CD4-positive, alpha-beta T cell (primary cell): Measurements from ENCODE around the gene GABARAP. TPM values are rescaled to one million over a fixed set of nuclear protein-coding genes. Genes with fewer than 3 reads are reported as not detected.

Experiments used
- ATAC-seq: fragments of 200-7000 bp; cut with Tn5 transposase; one replicate; pipeline ENCODE4 v1.10.0; 2022; ENCODE audit warnings: mild to moderate bottlenecking; ENCODE audit not compliant: poor library complexity
- CTCF ChIA-PET: fragments of 350-600 bp; sonication (Branson Sonifier 250); formaldehyde crosslinking; loops from one replicate; lab custom pipeline; 2021; ENCODE audit warnings: antibody characterized with exemption, inconsistent platforms; lab: Charles Lee
- POLR2A ChIA-PET: fragments of 350-600 bp; sonication (Branson Sonifier 250); formaldehyde crosslinking; loops from one replicate; lab custom pipeline; 2021; ENCODE audit warnings: antibody characterized with exemption, inconsistent platforms; lab: Charles Lee
- DNase-seq, 14 experiments: peaks; one replicate each; pipeline ENCODE4 v3.0.0-alpha.2; 2013 to 2020; ENCODE audit warnings: mixed read lengths in 2 of 14
- H3K27ac ChIP-seq, 2 donors: one replicate each; pipeline versions ENCODE4 v1.5.1 to v1.7.0; 2013; ENCODE audit warnings: low read length in 2 of 2, low read depth in 1 of 2, mild to moderate bottlenecking in 1 of 2
- H3K27me3 ChIP-seq, 2 experiments: 1 replicate in 1 of 2; 2 replicates in 1 of 2; pipeline versions ENCODE4 v1.6.1 to v1.7.0; 2013; ENCODE audit warnings: low read length in 2 of 2, control low read depth in 1 of 2, mild to moderate bottlenecking in 1 of 2, moderate library complexity in 1 of 2; ENCODE audit not compliant: insufficient read depth in 2 of 2, control insufficient read depth in 1 of 2
- H3K36me3 ChIP-seq: one replicate; pipeline ENCODE4 v1.6.1; 2013; ENCODE audit warnings: low read length, control low read depth; ENCODE audit not compliant: insufficient read depth
- H3K4me1 ChIP-seq: one replicate; pipeline ENCODE4 v1.6.1; 2013; ENCODE audit warnings: low read length, control low read depth; ENCODE audit not compliant: insufficient read depth
- H3K4me3 ChIP-seq: one replicate; pipeline ENCODE4 v1.5.1; 2013; ENCODE audit warnings: mild to moderate bottlenecking, low read length, moderate library complexity
- H3K9me3 ChIP-seq, 2 experiments: 1 replicate in 1 of 2; 2 replicates in 1 of 2; pipeline versions ENCODE4 v1.6.1 to v1.7.0; 2013; ENCODE audit warnings: low read length in 2 of 2, mild to moderate bottlenecking in 2 of 2, control low read depth in 1 of 2, moderate library complexity in 1 of 2; ENCODE audit not compliant: control insufficient read depth in 1 of 2, insufficient read depth in 1 of 2
- H3K27ac Mint-ChIP-seq: one replicate; pipeline ENCODE4 v1.8.0; 2020; ENCODE audit warnings: mixed read lengths
- H3K27me3 Mint-ChIP-seq: one replicate; pipeline ENCODE4 v1.8.0; 2021; ENCODE audit warnings: mixed read lengths
- H3K36me3 Mint-ChIP-seq: one replicate; pipeline ENCODE4 v1.8.0; 2021; ENCODE audit warnings: low read depth, mixed read lengths
- H3K4me1 Mint-ChIP-seq: one replicate; pipeline ENCODE4 v1.8.0; 2021; ENCODE audit warnings: low read depth, mixed read lengths
- H3K4me3 Mint-ChIP-seq: one replicate; pipeline ENCODE4 v1.8.0; 2020; ENCODE audit warnings: mild to moderate bottlenecking, mixed read lengths
- H3K9me3 Mint-ChIP-seq: one replicate; pipeline ENCODE4 v1.8.0; 2020; ENCODE audit warnings: mixed read lengths
- intact Hi-C, 2 experiments: fragments of 100-400 bp; cut with DNase I in 1 of 2; cut with micrococcal nuclease in 1 of 2; formaldehyde crosslinking; loops; one replicate each; pipeline versions ENCODE4 v1.15.1 to v1.9.0; 2023 to 2025; cut with DNase I, micrococcal nuclease
- total RNA-seq, 174 experiments: library from RNA in 2 of 174; stranded (reverse) in 2 of 174; gene quantifications; one replicate each; pipeline ENCODE4 v1.2.3 and lab custom pipeline; 2021 to 2026
- TF ChIP-seq, protein P1 (sequence below): fragments of 200-600 bp; IDR thresholded peaks from one replicate; pipeline ENCODE4 v1.8.0; 2022; ENCODE audit warnings: antibody characterized with exemption, mild to moderate bottlenecking

GABARAP gene
- total RNA-seq, 2 experiments from 2014 or later: 182 to 195 TPM

DNA sequence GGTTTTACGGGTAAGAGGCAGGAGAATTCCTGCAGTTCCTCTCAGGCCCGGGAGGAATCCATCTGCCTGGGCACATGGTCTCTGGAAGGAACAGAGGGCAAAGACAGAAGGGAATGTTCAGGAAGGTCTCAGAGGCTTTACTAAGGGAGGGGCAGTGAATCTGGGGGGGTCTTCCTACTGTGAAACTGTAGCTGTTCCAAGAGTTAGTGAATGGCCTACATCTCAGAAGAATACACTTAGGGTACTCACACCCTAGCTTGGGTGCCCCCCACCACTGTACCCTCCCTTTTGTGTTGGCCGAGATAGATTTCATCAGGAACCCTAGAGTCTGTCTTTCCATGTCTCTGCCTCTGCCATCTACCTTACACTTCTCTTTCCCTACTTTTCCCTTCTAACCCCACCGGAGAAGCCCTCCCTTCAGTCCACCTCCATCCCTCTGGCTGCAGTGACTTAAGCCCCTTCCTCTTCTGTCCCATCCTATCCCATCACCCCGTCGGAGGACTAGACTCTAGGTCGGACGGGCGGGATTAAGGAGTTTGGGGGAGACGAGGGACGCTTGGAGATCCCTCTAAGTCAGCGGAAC, 22.9 kb downstream of the GABARAP start:
- TF ChIP-seq, protein P1, sequence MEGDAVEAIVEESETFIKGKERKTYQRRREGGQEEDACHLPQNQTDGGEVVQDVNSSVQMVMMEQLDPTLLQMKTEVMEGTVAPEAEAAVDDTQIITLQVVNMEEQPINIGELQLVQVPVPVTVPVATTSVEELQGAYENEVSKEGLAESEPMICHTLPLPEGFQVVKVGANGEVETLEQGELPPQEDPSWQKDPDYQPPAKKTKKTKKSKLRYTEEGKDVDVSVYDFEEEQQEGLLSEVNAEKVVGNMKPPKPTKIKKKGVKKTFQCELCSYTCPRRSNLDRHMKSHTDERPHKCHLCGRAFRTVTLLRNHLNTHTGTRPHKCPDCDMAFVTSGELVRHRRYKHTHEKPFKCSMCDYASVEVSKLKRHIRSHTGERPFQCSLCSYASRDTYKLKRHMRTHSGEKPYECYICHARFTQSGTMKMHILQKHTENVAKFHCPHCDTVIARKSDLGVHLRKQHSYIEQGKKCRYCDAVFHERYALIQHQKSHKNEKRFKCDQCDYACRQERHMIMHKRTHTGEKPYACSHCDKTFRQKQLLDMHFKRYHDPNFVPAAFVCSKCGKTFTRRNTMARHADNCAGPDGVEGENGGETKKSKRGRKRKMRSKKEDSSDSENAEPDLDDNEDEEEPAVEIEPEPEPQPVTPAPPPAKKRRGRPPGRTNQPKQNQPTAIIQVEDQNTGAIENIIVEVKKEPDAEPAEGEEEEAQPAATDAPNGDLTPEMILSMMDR: no peak
- H3K4me3 ChIP-seq: peak overlapping the region; percentile 70
- no peaks in the 10 kb centered on the region for H3K9me3 ChIP-seq
- H3K36me3 ChIP-seq: peaks cover 29% of the 10 kb centered on the region
- Mint-ChIP-seq H3K27me3 (no peaks in the 10 kb centered on the region), H3K9me3 (no peaks in the 10 kb centered on the region), H3K27ac (peak overlapping the region; percentile 76), H3K4me3 (peak overlapping the region; percentile 95), H3K36me3 (peaks cover 16% of the 10 kb centered on the region), H3K4me1 (peaks cover 61% of the 10 kb centered on the region)
- ATAC-seq (no peak), DNase-seq (peak in 1 of 14 experiments; percentile 0)
- ChIA-PET POLR2A (interaction anchor here (0.6 to 13.1 kb wide), 9 partner anchors 14 to 1800 kb away, joined by 3 to 234 read pairs (median 5); partner anchors contain the start of genes CTDNEP1, DVL2, ELP5 and GABARAP), CTCF (interaction anchor here (0.5 to 3.4 kb wide), 5 partner anchors 16 to 77 kb away, joined by 3 to 31 read pairs (median 19); partner anchors contain the start of genes DVL2 and GABARAP)
- intact Hi-C loops: loop anchor here in 1 of 2 experiments (5.0 kb wide), 1 partner anchor 33 kb away; the partner anchor contains the start of genes CTDNEP1 and ELP5
- peaks cover 68% of the 10 kb centered on the region for H3K4me1 ChIP-seq
- peak overlapping the region; percentile 75 to 79 for H3K27ac ChIP-seq
- no peaks in the 10 kb centered on the region for H3K27me3 ChIP-seq

DNA sequence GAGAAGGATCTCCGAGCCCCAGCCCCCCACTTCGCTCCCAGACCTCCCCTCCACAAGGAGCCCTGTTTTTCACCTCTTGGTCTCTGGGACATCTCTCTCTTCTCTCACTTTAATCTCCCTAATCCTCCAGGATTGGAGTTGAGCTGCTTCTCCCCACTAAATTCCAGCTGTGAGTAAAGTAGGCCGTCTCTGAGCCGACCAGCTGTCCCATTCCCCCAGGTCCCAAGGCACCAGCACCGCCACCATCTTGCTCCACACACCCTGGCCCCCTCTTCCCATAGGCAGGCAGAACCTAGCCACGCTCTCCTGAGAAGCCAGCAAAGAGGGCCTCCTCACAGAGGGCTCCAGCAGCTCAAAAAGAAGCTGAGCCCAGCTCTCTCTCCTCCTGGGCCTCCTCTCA, 23.5 kb downstream of the GABARAP start:
- Histone ChIP-seq H3K36me3 (peaks cover 24% of the 10 kb centered on the region), H3K27ac (peak overlapping the region; percentile 75 to 79), H3K4me3 (no peak overlapping the region), H3K4me1 (peaks cover 74% of the 10 kb centered on the region), H3K27me3 (no peaks in the 10 kb centered on the region), H3K9me3 (no peaks in the 10 kb centered on the region)
- Mint-ChIP-seq H3K27ac (peak overlapping the region; percentile 76), H3K27me3 (no peaks in the 10 kb centered on the region), H3K4me3 (peak overlapping the region; percentile 95), H3K4me1 (peaks cover 67% of the 10 kb centered on the region), H3K36me3 (peaks cover 11% of the 10 kb centered on the region), H3K9me3 (no peaks in the 10 kb centered on the region)
- TF ChIP-seq, protein P1: no peak
- ATAC-seq (no peak), DNase-seq (peak in 1 of 14 experiments; percentile 1)
- intact Hi-C loops: loop anchor here in 1 of 2 experiments (5.0 kb wide), 1 partner anchor 34 kb away; the partner anchor contains the start of genes CTDNEP1 and ELP5
- CTCF ChIA-PET: interaction anchor here (3.0 kb wide), 1 partner anchor 77 kb away, joined by 31 read pairs; no protein-coding TSS in a partner anchor
- POLR2A ChIA-PET: interaction anchor here (1.4 to 13.1 kb wide), 3 partner anchors 19 to 111 kb away, joined by 5 to 234 read pairs (median 10); partner anchors contain the start of genes CTDNEP1, DVL2, ELP5 and GABARAP

DNA sequence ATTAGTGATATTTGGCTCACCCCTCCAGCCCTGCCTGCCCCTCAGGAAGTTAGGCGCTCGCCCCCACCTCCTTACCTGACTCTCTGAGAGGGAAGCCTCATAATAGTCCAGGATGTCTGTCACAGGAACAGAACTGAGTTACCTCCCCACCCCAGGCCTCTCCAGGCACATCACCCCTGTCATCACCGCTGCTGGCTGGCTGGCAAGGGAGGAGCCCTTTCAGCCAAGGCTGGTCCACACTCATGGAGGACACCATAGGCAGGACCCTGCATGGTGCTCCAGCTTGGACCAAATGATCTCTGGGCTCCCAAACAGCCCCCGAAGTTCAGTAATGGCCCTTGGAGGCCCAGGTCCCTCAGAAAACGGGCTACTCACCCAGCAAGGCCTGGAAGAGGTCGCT, 24.1 kb downstream of the GABARAP start:
- Histone ChIP-seq H3K36me3 (peaks cover 18% of the 10 kb centered on the region), H3K4me3 (peak overlapping the region; percentile 37), H3K27ac (peak overlapping the region in 1 of 2 donors; percentile 33), H3K4me1 (peaks cover 80% of the 10 kb centered on the region), H3K27me3 (no peaks in the 10 kb centered on the region), H3K9me3 (no peaks in the 10 kb centered on the region)
- DNase-seq: peak in 1 of 14 experiments; percentile 29
- Mint-ChIP-seq H3K36me3 (peaks cover 5% of the 10 kb centered on the region), H3K27ac (peak overlapping the region; percentile 73), H3K4me1 (peaks cover 72% of the 10 kb centered on the region), H3K27me3 (no peaks in the 10 kb centered on the region), H3K9me3 (no peaks in the 10 kb centered on the region), H3K4me3 (peak overlapping the region; percentile 95)
- ChIA-PET POLR2A (interaction anchor here (13.1 kb wide), 1 partner anchor 20 kb away, joined by 234 read pairs; the partner anchor contains the start of genes DVL2, GABARAP and PHF23), CTCF (no interaction called here)
- intact Hi-C loops: loop anchor here in 1 of 2 experiments (5.0 kb wide), 1 partner anchor 34 kb away; the partner anchor contains the start of genes CTDNEP1 and ELP5
- TF ChIP-seq, protein P1: no peak
- no peak for ATAC-seq
